Measurements from ENCODE around the gene PAPOLB. TPM values are rescaled to one million over a fixed set of nuclear protein-coding genes. Genes with fewer than 3 reads are reported as not detected.

The PAPOLB gene
- polyA plus RNA-seq, 2 of the 4 experiments (the other 2 are of a cell fraction): not detected

DNA sequence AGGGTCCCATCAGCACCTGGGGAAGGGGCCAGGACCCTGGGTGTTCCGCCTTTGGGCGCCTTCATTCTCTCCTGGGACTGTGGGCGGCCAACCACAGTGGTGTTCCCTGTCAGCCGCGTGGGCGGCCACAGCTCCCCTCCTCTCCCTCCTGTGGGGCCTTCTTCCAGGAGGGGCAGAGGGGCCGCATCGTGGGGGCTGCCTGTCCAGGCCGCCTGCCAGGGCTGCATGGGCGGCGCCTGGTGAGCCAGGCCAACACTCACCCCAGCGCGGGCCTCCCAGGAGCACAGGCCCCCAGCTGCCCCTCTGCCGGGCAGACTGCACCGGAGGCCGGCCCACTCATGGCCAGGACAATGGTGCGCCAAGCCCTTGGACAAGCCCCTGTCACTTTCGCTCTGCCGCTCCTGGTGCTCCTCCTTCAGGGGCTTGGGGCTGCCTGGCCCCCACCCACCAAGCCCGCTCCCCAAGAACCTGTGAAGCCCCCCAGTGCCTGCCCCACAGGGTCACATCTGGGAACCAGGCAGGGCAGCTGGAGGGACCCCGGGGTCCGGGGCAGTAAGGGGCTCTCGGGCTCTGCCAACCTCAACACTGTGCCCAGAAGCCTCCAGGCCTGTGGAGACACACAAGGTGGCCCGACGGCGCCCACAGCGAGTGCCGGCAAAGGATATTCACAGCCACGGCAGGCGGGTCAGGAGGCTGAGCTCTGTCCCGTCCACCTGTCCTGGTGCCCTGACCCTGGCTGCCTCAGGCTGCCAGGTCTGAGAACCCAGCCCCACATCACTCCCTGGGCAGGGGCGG lies 43.6 kb downstream of the PAPOLB start:
- 88% methylated on average over 20 of the region's 32 CpGs for WGBS (ENCODE audit: missing lambda C conversion rate)
- POLR2A ChIA-PET: no interaction called here
- FAIRE-seq: no peak

DNA sequence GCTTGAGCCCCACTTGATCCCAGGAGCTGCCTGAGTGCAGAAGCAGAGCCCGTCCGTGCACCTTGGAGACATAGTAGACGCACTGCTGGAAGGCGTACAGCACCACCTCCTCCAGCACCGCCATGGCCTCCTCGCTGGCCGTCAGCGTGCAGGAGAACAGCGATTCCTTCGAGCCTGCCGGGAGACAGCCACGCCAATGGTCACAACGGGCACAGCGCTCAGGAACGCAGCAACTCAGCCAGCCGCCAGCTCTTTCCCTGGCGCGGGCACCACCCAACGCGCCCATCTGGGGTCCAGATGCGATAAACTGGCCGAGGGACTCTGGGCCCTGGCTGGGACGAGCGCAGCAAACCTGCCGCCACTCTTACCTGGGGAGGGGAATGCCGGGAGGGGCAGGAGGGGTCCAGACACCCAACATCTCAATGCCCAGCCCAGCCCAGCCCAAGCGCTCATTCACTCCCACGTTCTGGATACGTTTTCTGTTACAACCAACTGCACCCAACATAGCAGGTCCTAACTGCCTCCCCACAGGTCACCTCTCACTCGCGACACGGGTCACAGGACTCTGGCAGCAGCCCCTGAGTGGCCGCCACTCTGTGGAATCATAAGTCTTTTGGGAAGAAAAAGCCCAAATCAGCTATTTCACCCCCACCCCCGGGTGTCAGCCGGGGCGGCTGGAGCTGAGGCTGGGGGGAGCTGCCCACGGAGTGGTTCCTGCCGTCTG lies 44.5 kb downstream of the PAPOLB start:
- Histone ChIP-seq H3K4me2 (no peak overlapping the region), H3K4me1 (no peaks in the 10 kb centered on the region), H3K27ac (no peak overlapping the region), H3K4me3 (no peak overlapping the region), H3K9me3 (no peaks in the 10 kb centered on the region)
- FAIRE-seq: no peak
- ATAC-seq: no peak
- ChIA-PET POLR2A (no interaction called here), CTCF (interaction anchor here (1.5 to 1.8 kb wide), 2 partner anchors 67 to 156 kb away, joined by 5 to 7 read pairs; partner anchors contain the start of gene RADIL)
- DNase-seq (ENCODE audit: low read depth in 1 of 2, low spot score in 1 of 2): no peak
- TF ChIP-seq, protein P1, sequence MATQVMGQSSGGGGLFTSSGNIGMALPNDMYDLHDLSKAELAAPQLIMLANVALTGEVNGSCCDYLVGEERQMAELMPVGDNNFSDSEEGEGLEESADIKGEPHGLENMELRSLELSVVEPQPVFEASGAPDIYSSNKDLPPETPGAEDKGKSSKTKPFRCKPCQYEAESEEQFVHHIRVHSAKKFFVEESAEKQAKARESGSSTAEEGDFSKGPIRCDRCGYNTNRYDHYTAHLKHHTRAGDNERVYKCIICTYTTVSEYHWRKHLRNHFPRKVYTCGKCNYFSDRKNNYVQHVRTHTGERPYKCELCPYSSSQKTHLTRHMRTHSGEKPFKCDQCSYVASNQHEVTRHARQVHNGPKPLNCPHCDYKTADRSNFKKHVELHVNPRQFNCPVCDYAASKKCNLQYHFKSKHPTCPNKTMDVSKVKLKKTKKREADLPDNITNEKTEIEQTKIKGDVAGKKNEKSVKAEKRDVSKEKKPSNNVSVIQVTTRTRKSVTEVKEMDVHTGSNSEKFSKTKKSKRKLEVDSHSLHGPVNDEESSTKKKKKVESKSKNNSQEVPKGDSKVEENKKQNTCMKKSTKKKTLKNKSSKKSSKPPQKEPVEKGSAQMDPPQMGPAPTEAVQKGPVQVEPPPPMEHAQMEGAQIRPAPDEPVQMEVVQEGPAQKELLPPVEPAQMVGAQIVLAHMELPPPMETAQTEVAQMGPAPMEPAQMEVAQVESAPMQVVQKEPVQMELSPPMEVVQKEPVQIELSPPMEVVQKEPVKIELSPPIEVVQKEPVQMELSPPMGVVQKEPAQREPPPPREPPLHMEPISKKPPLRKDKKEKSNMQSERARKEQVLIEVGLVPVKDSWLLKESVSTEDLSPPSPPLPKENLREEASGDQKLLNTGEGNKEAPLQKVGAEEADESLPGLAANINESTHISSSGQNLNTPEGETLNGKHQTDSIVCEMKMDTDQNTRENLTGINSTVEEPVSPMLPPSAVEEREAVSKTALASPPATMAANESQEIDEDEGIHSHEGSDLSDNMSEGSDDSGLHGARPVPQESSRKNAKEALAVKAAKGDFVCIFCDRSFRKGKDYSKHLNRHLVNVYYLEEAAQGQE (IDR thresholded peaks at IDR 0.05): no peak
- TF ChIP-seq MAZ (IDR thresholded peaks at IDR 0.05; ENCODE audit: borderline replicate concordance, low read depth, low read length) (no peak), EHF (CRISPR knock-in tag; IDR thresholded peaks at IDR 0.05) (no peak), BHLHE40 (IDR thresholded peaks at IDR 0.05; ENCODE audit: low read depth, low read length) (no peak), TFCP2L1 (CRISPR knock-in tag; IDR thresholded peaks at IDR 0.05) (no peak), ESRRA (IDR thresholded peaks at IDR 0.05; ENCODE audit: borderline replicate concordance, low read length) (no peak), NFE2L2 (conservative IDR thresholded peaks at IDR 0.05; ENCODE audit: low read length) (no peak), ZNF302 (CRISPR knock-in tag; IDR thresholded peaks at IDR 0.05) (no peak), MYC (IDR thresholded peaks at IDR 0.05; ENCODE audit: borderline replicate concordance, low read length) (no peak), JUN (IDR thresholded peaks at IDR 0.05) (no peak), MAFK (IDR thresholded peaks at IDR 0.05; ENCODE audit: partially characterized antibody) (no peak), GATA3 (IDR thresholded peaks at IDR 0.05; ENCODE audit: borderline replicate concordance) (no peak), KDM1A (IDR thresholded peaks at IDR 0.05; ENCODE audit: low read depth) (no peak), HEYL (CRISPR knock-in tag; IDR thresholded peaks at IDR 0.05) (no peak)
- TF ChIP-seq, protein P2, sequence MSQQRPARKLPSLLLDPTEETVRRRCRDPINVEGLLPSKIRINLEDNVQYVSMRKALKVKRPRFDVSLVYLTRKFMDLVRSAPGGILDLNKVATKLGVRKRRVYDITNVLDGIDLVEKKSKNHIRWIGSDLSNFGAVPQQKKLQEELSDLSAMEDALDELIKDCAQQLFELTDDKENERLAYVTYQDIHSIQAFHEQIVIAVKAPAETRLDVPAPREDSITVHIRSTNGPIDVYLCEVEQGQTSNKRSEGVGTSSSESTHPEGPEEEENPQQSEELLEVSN (IDR thresholded peaks at IDR 0.05; ENCODE audit: borderline replicate concordance, low read depth): no peak
- TF ChIP-seq, protein P3, sequence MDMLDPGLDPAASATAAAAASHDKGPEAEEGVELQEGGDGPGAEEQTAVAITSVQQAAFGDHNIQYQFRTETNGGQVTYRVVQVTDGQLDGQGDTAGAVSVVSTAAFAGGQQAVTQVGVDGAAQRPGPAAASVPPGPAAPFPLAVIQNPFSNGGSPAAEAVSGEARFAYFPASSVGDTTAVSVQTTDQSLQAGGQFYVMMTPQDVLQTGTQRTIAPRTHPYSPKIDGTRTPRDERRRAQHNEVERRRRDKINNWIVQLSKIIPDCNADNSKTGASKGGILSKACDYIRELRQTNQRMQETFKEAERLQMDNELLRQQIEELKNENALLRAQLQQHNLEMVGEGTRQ (IDR thresholded peaks at IDR 0.05): no peak
- 75% methylated on average over 17 of the region's 38 CpGs for WGBS (ENCODE audit: missing lambda C conversion rate)

More for the DNA sequence above, 43.6 kb downstream of the PAPOLB start:
- no peak overlapping the region for H3K27ac ChIP-seq
- no peak for ATAC-seq
- no peak for DNase-seq (ENCODE audit: low read depth in 1 of 2, low spot score in 1 of 2)
- TF ChIP-seq ESRRA (IDR thresholded peaks at IDR 0.05; ENCODE audit: borderline replicate concordance, low read length): no peak
- no peak for TF ChIP-seq NPAS2 (CRISPR knock-in tag; IDR thresholded peaks at IDR 0.05; ENCODE audit: borderline replicate concordance)
- no peak for TF ChIP-seq CBX2 (IDR thresholded peaks at IDR 0.05; ENCODE audit: borderline replicate concordance, low read depth)
- no peak for TF ChIP-seq TP53 (CRISPR knock-in tag; IDR thresholded peaks at IDR 0.05)
- TF ChIP-seq, protein P2 (IDR thresholded peaks at IDR 0.05; ENCODE audit: borderline replicate concordance, low read depth): no peak
- TF ChIP-seq KDM1A (IDR thresholded peaks at IDR 0.05; ENCODE audit: low read depth): no peak
- no peak for TF ChIP-seq FOXS1 (CRISPR knock-in tag; IDR thresholded peaks at IDR 0.05)
- no peaks in the 10 kb centered on the region for H3K9me3 ChIP-seq
- H3K4me1 ChIP-seq: no peaks in the 10 kb centered on the region
- CTCF ChIA-PET: interaction anchor here (1.3 to 1.7 kb wide), 2 partner anchors 32 to 65 kb away, joined by 4 to 5 read pairs; partner anchors contain the start of gene RADIL
- no peak overlapping the region for H3K4me2 ChIP-seq
- no peak overlapping the region for H3K4me3 ChIP-seq

Measured in A549 (cell line).